HCT116 (cell line): Measurements from ENCODE around the gene CPA2. TPM values are rescaled to one million over a fixed set of nuclear protein-coding genes. Genes with fewer than 3 reads are reported as not detected.

Source experiments
- ATAC-seq: fragments of 200-7000 bp; cut with Tn5 transposase; 2 replicates; pipeline ENCODE4 v1.9.1; 2020; ENCODE audit warnings: mild to moderate bottlenecking, moderate library complexity
- BruUV-seq: library from RNA; stranded (reverse); fragments of 400-500 nt; replicated peaks from 2 replicates; lab custom pipeline; 2021; lab: Mats Ljungman, UMichigan
- CTCF ChIA-PET: fragments of 300-600 bp; sonication (Branson Sonifier 250); formaldehyde crosslinking; loops from one replicate; lab custom pipeline; 2021; ENCODE audit warnings: antibody characterized with exemption; lab: Charles Lee
- POLR2A ChIA-PET: fragments of 300-600, 350-600 bp; sonication (Branson Sonifier 250); formaldehyde crosslinking; loops from one replicate; lab custom pipeline; 2021; ENCODE audit warnings: antibody characterized with exemption; lab: Charles Lee
- RAD21 ChIA-PET, 2 experiments: fragments of 300-600 bp; sonication (Branson Sonifier 250); formaldehyde crosslinking; loops; one replicate each; lab custom pipeline; 2023; ENCODE audit warnings: low total read pairs in 2 of 2; ENCODE audit not compliant: uncharacterized antibody in 2 of 2, unreplicated experiment in 2 of 2, low non-redundant PET in 1 of 2; lab: Charles Lee
- DNase-seq: peaks from one replicate; pipeline ENCODE4 v3.0.0-alpha.2; 2010; ENCODE audit warnings: low read depth, low spot score
- H2AFZ ChIP-seq: fragments of 200-600 bp; shearing (Covaris generic), sonication (generic); 2 replicates; pipeline ENCODE4 v1.6.1; 2017; ENCODE audit warnings: low read depth, mixed run types, mixed read lengths, antibody characterized with exemption, low read length; ENCODE audit not compliant: poor library complexity, severe bottlenecking
- H3K27ac ChIP-seq: 2 replicates; pipeline ENCODE4 v1.5.1; 2012; ENCODE audit warnings: low read depth, low read length
- H3K27me3 ChIP-seq: fragments of 200-600 bp; sonication (generic); 2 replicates; pipeline ENCODE4 v1.6.1; 2016; ENCODE audit warnings: mixed run types, low read length, mixed read lengths; ENCODE audit not compliant: insufficient read depth
- H3K36me3 ChIP-seq, 2 experiments: fragments of 200-500 bp in 1 of 2; fragments of 200-600 bp in 1 of 2; sonication (Bioruptor generic) in 1 of 2; sonication (generic) in 1 of 2; 2 replicates each; pipeline versions ENCODE4 v1.5.1 to v1.6.1; 2014 to 2016; ENCODE audit warnings: low read length in 2 of 2, inconsistent platforms in 1 of 2, mixed read lengths in 1 of 2, mixed run types in 1 of 2; ENCODE audit not compliant: insufficient read depth in 2 of 2, control insufficient read depth in 1 of 2
- H3K4me1 ChIP-seq, 2 experiments: fragments of 200-600 bp in 1 of 2; sonication (generic) in 1 of 2; 2 replicates each; pipeline versions ENCODE4 v1.5.1 to v1.6.1; 2012 to 2017; ENCODE audit warnings: low read length in 2 of 2, inconsistent platforms in 1 of 2, mild to moderate bottlenecking in 1 of 2, mixed read lengths in 1 of 2, mixed run types in 1 of 2, moderate library complexity in 1 of 2; ENCODE audit not compliant: insufficient read depth in 2 of 2, control insufficient read depth in 1 of 2
- H3K4me2 ChIP-seq: fragments of 200-600 bp; sonication (generic); 2 replicates; pipeline ENCODE4 v1.6.1; 2017; ENCODE audit warnings: mixed run types, low read length, mixed read lengths
- H3K4me3 ChIP-seq, 2 experiments: fragments of 200-600 bp in 1 of 2; sonication (generic) in 1 of 2; replicated peaks in 1 of 2; 2 replicates each; pipeline ENCODE4 v1.5.1; 2011 to 2016; ENCODE audit warnings: low read length in 2 of 2, control low read depth in 1 of 2, low read depth in 1 of 2, mild to moderate bottlenecking in 1 of 2, mixed read lengths in 1 of 2, mixed run types in 1 of 2
- H3K79me2 ChIP-seq: fragments of 200-600 bp; sonication (generic); 2 replicates; pipeline ENCODE4 v1.6.1; 2017; ENCODE audit warnings: mild to moderate bottlenecking, mixed run types, low read length, moderate library complexity, mixed read lengths; ENCODE audit not compliant: insufficient read depth
- H3K9ac ChIP-seq: fragments of 200-600 bp; sonication (generic); 2 replicates; pipeline ENCODE4 v1.6.1; 2016; ENCODE audit warnings: low read length, mixed read lengths
- H3K9me2 ChIP-seq: fragments of 200-600 bp; sonication (generic), shearing (Covaris generic); 2 replicates; pipeline ENCODE4 v1.6.1; 2017; ENCODE audit warnings: mixed run types, mild to moderate bottlenecking, moderate library complexity; ENCODE audit not compliant: insufficient read depth
- H3K9me3 ChIP-seq, 2 experiments: fragments of 200-500 bp in 1 of 2; fragments of 200-600 bp in 1 of 2; sonication (Bioruptor generic) in 1 of 2; sonication (generic) in 1 of 2; 2 replicates each; pipeline ENCODE4 v1.6.1; 2014 to 2017; ENCODE audit warnings: low read length in 2 of 2, mixed read lengths in 2 of 2, inconsistent platforms in 1 of 2, low read depth in 1 of 2, mild to moderate bottlenecking in 1 of 2, mixed run types in 1 of 2, moderate library complexity in 1 of 2; ENCODE audit not compliant: control insufficient read depth in 1 of 2, insufficient read depth in 1 of 2
- H4K20me1 ChIP-seq: fragments of 200-600 bp; sonication (generic), shearing (Covaris generic); 2 replicates; pipeline ENCODE4 v1.6.1; 2017; ENCODE audit warnings: mixed run types, mild to moderate bottlenecking, moderate library complexity; ENCODE audit not compliant: insufficient read depth
- CBX3 ChIP-seq: IDR thresholded peaks from 2 replicates; pipeline ENCODE4 v1.6.1; 2012; ENCODE audit warnings: low read depth
- CEBPB ChIP-seq: IDR thresholded peaks from 2 replicates; pipeline ENCODE4 v1.6.1; 2012; ENCODE audit warnings: low read depth
- EGR1 ChIP-seq: IDR thresholded peaks from 2 replicates; pipeline ENCODE4 v1.6.1; 2012; ENCODE audit warnings: low read depth
- ELF1 ChIP-seq: IDR thresholded peaks from 2 replicates; pipeline ENCODE4 v1.6.1; 2012; ENCODE audit warnings: low read depth, borderline replicate concordance
- EZH2 ChIP-seq: fragments of 200-600 bp; sonication (generic); IDR thresholded peaks from 2 replicates; pipeline ENCODE4 v1.6.1; 2017; ENCODE audit warnings: antibody characterized with exemption, mixed run types
- FOSL1 ChIP-seq: IDR thresholded peaks from 2 replicates; pipeline ENCODE4 v1.6.1; 2012; ENCODE audit warnings: low read depth
- JUND ChIP-seq: IDR thresholded peaks from 2 replicates; pipeline ENCODE4 v1.6.1; 2012
- POLR2A ChIP-seq: IDR thresholded peaks from 2 replicates; pipeline ENCODE4 v1.7.0; 2011; ENCODE audit warnings: borderline replicate concordance; ENCODE audit not compliant: insufficient read depth, insufficient read length; ENCODE audit errors: extremely low read depth
- SIN3A ChIP-seq: IDR thresholded peaks from 2 replicates; pipeline ENCODE4 v1.6.1; 2012; ENCODE audit warnings: low read depth
- SRF ChIP-seq: IDR thresholded peaks from 2 replicates; pipeline ENCODE4 v1.6.1; 2012; ENCODE audit warnings: low read depth
- TCF7L2 ChIP-seq: IDR thresholded peaks from 2 replicates; pipeline ENCODE4 v1.7.0; 2011; ENCODE audit warnings: borderline replicate concordance, inconsistent platforms; ENCODE audit not compliant: insufficient read depth, insufficient read length; ENCODE audit errors: extremely low read depth
- YY1 ChIP-seq: IDR thresholded peaks from 2 replicates; pipeline ENCODE4 v1.6.1; 2011; ENCODE audit warnings: low read length, low read depth, moderate library complexity, mild to moderate bottlenecking; ENCODE audit not compliant: insufficient replicate concordance; ENCODE audit errors: extremely low read depth
- ZFX ChIP-seq: fragments of 450-650 bp; IDR thresholded peaks from 2 replicates; pipeline ENCODE4 v1.6.1; 2017
- intact Hi-C: fragments of 100-400 bp; cut with micrococcal nuclease; formaldehyde crosslinking; loops from 2 replicates; pipeline ENCODE4 v1.10.0; 2022
- total RNA-seq: library from RNA; stranded (reverse); gene quantifications from one replicate; pipeline ENCODE4 v1.2.1, GENCODE V29; 2021; ENCODE audit not compliant: unreplicated experiment
- TF ChIP-seq, protein P1 (sequence below): IDR thresholded peaks from 2 replicates; pipeline ENCODE4 v1.6.1; 2012; ENCODE audit warnings: low read depth
- TF ChIP-seq, protein P2 (sequence below): IDR thresholded peaks from 2 replicates; pipeline ENCODE4 v1.6.1; 2012
- TF ChIP-seq, protein P3 (sequence below): IDR thresholded peaks from 2 replicates; pipeline ENCODE4 v1.6.1; 2012
- TF ChIP-seq, protein P4 (sequence below), 3 experiments: fragments of 200-600 bp in 1 of 3; sonication (generic) in 1 of 3; IDR thresholded peaks in 2 of 3; conservative IDR thresholded peaks in 1 of 3; 2 replicates each; pipeline ENCODE4 v1.5.1; 2012 to 2017; ENCODE audit warnings: low read depth in 2 of 3, low read length in 2 of 3, antibody characterized with exemption in 1 of 3, borderline replicate concordance in 1 of 3, control low read depth in 1 of 3, mild to moderate bottlenecking in 1 of 3, mixed read lengths in 1 of 3, mixed run types in 1 of 3, moderate library complexity in 1 of 3; ENCODE audit not compliant: insufficient read depth in 1 of 3

Gene CPA2
- total RNA-seq, 1 experiment from 2014 or later: 1.5 TPM

DNA sequence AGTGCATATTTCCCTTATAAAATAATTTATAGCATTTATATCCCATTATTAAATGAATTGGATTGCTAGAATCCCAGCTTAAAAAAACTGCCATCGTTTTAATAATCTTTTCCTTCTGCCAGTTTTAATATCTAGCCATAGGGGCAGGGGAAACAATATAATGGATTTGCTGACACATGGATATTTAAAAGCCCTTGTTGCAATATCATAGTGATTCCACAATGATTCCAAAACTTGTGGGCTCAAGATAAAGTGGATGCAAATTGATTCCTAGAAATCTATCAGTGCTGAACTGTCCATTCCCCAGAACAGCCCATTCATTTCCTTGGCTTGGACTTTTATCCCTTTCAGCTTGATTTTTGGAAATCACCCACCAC is 2.6 kb downstream of the CPA2 start:
- TF ChIP-seq FOSL1 (no peak), CBX3 (no peak), JUND (no peak), EZH2 (no peak), YY1 (no peak), TCF7L2 (no peak), CEBPB (no peak), POLR2A (no peak), SIN3A (no peak), ELF1 (no peak), SRF (no peak), EGR1 (no peak), ZFX (no peak)
- TF ChIP-seq, protein P1, sequence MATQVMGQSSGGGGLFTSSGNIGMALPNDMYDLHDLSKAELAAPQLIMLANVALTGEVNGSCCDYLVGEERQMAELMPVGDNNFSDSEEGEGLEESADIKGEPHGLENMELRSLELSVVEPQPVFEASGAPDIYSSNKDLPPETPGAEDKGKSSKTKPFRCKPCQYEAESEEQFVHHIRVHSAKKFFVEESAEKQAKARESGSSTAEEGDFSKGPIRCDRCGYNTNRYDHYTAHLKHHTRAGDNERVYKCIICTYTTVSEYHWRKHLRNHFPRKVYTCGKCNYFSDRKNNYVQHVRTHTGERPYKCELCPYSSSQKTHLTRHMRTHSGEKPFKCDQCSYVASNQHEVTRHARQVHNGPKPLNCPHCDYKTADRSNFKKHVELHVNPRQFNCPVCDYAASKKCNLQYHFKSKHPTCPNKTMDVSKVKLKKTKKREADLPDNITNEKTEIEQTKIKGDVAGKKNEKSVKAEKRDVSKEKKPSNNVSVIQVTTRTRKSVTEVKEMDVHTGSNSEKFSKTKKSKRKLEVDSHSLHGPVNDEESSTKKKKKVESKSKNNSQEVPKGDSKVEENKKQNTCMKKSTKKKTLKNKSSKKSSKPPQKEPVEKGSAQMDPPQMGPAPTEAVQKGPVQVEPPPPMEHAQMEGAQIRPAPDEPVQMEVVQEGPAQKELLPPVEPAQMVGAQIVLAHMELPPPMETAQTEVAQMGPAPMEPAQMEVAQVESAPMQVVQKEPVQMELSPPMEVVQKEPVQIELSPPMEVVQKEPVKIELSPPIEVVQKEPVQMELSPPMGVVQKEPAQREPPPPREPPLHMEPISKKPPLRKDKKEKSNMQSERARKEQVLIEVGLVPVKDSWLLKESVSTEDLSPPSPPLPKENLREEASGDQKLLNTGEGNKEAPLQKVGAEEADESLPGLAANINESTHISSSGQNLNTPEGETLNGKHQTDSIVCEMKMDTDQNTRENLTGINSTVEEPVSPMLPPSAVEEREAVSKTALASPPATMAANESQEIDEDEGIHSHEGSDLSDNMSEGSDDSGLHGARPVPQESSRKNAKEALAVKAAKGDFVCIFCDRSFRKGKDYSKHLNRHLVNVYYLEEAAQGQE: no peak
- TF ChIP-seq, protein P2, sequence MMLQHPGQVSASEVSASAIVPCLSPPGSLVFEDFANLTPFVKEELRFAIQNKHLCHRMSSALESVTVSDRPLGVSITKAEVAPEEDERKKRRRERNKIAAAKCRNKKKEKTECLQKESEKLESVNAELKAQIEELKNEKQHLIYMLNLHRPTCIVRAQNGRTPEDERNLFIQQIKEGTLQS: no peak
- TF ChIP-seq, protein P3, sequence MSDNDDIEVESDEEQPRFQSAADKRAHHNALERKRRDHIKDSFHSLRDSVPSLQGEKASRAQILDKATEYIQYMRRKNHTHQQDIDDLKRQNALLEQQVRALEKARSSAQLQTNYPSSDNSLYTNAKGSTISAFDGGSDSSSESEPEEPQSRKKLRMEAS: no peak
- TF ChIP-seq, protein P4, sequence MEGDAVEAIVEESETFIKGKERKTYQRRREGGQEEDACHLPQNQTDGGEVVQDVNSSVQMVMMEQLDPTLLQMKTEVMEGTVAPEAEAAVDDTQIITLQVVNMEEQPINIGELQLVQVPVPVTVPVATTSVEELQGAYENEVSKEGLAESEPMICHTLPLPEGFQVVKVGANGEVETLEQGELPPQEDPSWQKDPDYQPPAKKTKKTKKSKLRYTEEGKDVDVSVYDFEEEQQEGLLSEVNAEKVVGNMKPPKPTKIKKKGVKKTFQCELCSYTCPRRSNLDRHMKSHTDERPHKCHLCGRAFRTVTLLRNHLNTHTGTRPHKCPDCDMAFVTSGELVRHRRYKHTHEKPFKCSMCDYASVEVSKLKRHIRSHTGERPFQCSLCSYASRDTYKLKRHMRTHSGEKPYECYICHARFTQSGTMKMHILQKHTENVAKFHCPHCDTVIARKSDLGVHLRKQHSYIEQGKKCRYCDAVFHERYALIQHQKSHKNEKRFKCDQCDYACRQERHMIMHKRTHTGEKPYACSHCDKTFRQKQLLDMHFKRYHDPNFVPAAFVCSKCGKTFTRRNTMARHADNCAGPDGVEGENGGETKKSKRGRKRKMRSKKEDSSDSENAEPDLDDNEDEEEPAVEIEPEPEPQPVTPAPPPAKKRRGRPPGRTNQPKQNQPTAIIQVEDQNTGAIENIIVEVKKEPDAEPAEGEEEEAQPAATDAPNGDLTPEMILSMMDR (IDR thresholded peaks at IDR 0.05 in 2 of 3, conservative IDR thresholded peaks at IDR 0.05 in 1 of 3; ENCODE audit: borderline replicate concordance in 1 of 3, insufficient read depth in 1 of 3, low read depth in 2 of 3, low read length in 2 of 3): no peak
- ChIA-PET CTCF (interaction anchor here (1.0 kb wide), 1 partner anchor 8 kb away, joined by 3 read pairs; no protein-coding TSS in a partner anchor), POLR2A (no interaction called here), RAD21 (interaction anchor here in 1 of 2 experiments (0.6 kb wide), 1 partner anchor 76 kb away, joined by 4 read pairs; no protein-coding TSS in a partner anchor)
- no peak for DNase-seq
- Histone ChIP-seq H3K4me2 (no peak overlapping the region), H3K9me3 (no peaks in the 10 kb centered on the region), H4K20me1 (no peaks in the 10 kb centered on the region), H2AFZ (no peak overlapping the region), H3K4me1 (peaks cover 0 to 3% of the 10 kb centered on the region in 2 experiments; a peak in 1 of 4 replicates), H3K27me3 (no peaks in the 10 kb centered on the region), H3K79me2 (no peaks in the 10 kb centered on the region), H3K9ac (no peak overlapping the region), H3K9me2 (no peaks in the 10 kb centered on the region), H3K4me3 (no peak overlapping the region), H3K27ac (no peak overlapping the region), H3K36me3 (no peaks in the 10 kb centered on the region)
- intact Hi-C loops: no loop called here
- no TSS peak for BruUV-seq
- ATAC-seq: no peak
